HL-60/S4 treated with retinoic acid at 250 ng/mL for 4 days and 3 days (cell line): ENCODE results near the gene CHCHD3.

ENCODE experiments used
- in situ Hi-C: fragments of 300-500 bp; cut with MboI; formaldehyde crosslinking; loops from 2 replicates; pipeline ENCODE4 v1.7.0; 2022; ENCODE audit warnings: low sequenced_read_pairs

The CHCHD3 gene

DNA sequence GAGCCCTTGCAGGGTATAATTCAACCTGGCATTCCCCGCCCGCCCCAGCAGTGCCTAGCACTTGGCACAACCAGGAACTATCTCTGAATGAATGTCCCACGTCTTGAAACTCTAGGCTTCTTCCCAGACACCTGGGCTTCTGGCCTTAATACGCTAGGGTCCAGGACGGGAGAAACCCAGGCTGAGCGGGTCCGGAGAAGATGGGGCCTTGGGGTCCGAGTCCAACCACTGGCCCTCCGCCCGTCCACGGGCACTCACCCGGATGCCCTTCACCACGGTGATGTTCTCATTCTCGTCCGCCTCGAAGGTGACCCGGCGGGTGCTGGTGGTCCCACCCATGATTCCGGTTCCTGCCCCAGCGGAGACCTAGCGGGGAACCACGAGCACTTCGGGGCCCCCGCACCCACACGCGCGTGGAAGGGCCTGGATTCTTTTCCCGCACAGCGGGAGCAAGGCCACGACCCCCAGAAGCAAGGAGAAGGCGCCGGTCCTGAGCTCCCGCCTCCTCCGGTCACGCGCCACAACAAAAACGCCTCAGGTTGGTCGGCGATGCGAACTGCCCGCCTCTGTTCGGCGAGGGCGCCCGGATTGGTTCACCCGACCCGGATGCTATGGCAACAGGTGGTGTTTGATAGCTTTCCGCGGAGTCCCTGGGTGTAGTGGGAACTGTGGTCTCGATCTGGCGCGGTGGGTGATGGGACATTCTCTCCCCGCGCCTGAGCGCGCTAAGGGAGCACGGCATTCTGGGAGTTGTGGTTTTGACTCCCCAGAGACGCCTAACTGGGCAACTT, at the start of gene CHCHD3:
Gene CHCHD3, minus strand, starts transcription at position 492 of the 791 bp plus-strand sequence. Its CDS starts 153 bp downstream, at position 339.
- in situ Hi-C loops: no loop called here

DNA sequence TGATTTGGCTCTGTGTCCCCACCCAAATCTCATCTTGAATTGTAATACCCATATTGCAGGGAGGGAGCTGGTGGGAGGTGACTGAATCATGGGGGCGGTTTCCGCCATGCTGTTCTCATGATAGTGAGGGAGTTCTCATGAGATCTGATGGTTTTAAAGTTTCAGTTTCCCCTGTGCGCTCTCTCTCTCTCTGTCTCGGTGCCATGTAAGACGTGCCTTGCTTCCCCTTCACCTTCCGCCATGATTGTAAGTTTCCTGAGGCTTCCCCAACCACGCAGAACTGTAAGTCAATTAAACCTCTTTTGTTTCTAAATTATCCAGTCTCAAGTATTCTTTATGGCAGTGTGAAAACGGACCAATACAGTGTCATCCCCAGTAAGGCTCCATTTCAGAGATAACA, 48.3 kb upstream of the CHCHD3 start:
- in situ Hi-C loops: no loop called here

DNA sequence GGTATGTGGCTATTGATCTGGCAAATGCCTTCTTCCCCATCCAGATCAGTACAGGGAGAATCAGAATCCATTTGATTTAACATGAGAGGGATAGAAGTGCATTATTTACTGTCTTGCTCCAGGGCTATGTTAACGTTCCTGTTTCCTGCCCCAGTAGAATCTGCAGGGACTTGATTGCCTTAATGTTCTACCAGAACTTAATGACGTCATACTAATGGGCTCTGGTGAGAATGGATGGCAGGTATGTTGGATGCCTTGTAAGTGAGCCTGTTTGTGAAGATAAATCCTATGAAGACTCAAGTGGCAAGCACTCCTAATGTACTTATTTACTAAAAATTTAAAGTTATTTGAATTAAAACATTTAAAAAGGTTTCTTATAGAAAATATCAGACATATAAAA, 44.5 kb upstream of the CHCHD3 start:
- in situ Hi-C loops: no loop called here

DNA sequence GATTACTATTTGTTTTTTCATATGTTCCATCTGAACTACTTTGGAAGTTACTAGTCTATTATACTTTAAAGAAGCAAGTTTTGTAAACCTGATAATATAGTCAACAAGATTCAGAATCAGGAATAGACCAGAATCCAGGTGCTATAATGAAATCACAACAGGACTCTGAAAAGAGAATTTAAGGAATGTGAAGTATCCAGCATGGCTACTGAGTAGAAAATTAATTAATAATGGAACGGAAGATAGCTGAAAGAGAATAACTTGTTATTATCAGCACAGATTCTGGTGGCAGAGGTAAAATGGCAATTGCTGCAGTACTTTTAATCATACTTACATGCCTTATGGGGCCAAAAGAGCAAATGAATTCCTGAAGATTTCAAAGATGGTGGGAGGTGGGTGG, 43.1 kb upstream of the CHCHD3 start:
- in situ Hi-C loops: no loop called here

DNA sequence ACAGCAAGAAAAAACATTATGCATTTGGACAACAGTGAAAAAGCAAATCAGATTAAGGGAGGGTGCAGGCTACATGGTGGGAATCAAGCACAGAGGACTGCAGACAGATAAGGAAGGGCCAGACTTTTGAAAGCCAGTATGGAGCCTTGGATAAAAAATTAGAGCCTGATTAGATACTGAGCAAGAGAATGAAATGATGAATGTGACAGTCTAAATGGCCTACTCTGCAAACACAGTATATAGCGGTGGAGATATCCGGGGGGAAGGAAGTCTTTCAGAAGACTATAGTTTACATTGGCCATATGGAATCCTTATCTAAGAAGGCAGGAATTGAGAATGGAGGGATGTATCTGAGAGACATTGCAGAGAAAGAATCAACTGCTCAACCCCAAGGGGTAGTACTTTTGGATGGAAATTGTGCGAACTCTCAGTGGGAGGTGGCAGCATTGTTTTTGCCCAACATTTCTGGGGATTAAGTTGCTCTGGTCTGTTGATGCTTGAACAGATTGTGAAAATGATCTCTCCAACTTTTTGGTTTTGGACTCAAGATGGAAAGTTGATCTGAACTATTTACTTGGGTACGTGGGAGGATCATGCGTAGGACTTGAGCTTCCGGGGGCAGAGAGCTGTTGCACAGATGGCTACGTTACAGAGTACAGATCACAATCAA, 39.4 kb upstream of the CHCHD3 start:
- in situ Hi-C loops: no loop called here

DNA sequence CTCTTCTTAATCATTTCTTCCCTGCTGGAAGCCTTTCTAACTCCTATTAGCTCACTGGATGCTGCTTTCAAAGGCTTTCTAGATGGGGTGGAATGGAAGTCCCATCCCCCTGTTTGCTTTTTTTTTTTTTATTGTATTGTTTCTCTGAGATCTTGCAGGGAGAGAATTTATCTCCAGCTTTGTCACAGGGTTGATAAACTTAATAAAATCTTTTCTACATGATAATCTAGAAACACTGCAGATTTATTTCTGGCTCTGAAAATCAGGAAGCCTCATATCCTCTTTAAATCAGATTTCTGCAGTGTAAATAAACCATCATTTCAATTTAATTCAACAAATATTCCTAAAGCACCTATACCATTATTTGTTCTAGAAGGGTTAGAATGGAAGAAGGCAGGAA, 37.2 kb upstream of the CHCHD3 start:
- in situ Hi-C loops: no loop called here

DNA sequence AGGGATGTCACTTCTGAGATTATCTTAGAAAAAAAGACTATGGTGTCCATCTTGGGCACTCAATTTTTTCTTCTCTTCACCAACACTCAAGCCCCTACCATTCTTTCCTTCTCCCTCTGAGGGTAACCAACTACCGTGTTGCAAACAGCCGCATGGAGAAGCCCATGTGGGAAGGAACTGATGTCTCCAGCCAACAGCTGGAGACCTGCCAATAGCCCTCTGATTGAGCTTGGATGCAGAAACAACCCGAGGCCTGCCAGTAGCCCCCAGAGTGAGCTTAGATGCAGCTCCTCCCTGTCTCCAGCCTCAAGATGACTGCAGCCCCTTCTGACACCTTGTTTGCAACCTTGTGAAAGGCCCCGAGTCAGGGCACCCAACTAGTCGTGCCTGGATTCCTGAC, 36.4 kb upstream of the CHCHD3 start:
- in situ Hi-C loops: no loop called here

DNA sequence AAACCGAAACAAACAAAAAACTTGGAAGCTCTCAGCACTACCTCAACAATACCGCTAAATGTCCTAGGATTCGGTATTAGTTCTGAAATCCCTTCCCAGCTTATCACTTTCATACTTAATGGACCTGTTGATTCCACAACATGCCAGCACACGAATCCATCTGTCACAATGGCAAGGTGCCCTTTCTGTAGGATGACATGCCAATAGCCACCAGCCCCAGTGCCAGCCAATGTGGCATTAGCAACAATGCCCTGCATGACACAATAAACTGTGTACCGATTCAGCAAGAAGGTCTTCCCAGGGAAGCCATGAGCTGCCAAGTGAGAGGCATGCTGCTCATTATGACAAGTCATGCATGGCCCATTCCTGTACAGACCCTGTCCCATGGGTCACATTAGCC, 35.6 kb upstream of the CHCHD3 start:
- in situ Hi-C loops: no loop called here

DNA sequence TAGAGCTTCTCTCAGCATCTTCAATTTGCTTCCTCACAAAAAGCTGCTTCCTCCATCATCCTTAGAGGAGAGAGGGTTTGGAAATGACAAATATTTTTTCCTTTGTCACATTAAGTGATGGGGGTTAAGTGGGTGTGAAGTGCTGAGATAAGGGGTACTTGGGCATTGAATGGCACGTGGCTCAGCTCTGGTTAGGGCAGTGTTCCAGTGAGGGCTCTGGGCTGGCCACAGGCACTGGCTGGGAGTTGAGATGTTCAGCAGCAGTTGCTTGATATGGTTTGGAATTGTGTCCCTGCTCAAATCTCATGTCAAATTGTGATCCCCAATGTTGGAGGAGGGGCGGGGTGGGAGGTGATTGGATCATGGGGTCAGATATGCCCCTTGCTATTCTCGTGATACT, 33.7 kb upstream of the CHCHD3 start:
- in situ Hi-C loops: no loop called here

DNA sequence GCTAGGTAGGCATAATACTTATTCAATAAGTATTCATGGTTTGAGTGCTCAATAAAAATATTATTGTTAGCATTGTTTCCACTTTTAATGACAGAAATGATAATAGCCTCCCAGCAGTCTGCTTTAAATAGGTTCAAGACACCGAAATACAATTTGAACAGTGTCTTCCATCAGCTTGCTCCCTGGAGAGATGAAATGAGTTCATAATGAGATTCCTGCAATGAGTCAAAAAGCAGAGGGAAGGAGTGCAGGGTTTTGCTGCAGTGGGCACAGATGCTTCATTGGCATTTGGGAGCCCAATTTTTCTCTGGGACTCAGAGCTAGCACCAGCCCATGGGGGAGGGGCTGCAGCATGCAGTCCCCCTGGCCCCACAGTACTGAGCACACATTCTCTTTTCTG, 32.6 kb upstream of the CHCHD3 start:
- in situ Hi-C loops: no loop called here

DNA sequence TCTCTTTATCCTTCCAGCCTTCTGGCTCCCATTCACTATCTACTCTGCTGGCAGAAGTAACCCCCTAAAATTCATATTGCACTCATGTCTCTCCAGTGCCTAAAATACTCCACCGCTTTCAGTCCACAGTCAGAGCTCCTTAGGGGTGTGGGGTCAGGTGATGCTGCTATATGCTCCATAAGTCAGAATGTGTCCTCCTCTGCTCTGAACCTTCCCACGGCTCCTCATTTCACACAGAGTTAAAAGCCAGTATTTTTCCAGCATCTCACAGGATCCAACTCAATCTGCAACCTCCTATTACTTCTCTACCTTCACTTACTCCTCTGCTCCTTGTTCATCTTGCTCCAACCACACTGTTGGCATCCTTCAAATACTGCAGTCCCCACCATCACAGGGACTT, 31.1 kb upstream of the CHCHD3 start:
- in situ Hi-C loops: no loop called here

DNA sequence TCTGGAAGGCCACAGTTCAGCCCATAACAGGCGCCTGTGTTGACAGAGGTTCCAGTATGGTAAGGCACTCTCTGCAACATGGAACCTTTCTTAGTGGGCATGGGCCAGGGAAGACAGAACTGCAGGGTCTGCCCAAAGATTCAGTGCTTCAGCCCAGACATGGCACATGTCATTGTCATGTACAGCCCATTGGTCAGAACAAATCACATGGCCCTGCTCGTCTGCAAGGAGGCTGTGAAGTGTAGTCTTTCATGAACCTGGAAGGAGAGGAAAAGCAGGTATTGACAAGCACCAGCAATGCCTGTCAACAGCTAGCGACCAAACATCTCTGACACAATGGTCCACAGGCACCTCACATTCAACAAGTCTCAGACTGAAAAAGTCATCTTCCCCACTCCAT, 30.4 kb upstream of the CHCHD3 start:
- in situ Hi-C loops: no loop called here

DNA sequence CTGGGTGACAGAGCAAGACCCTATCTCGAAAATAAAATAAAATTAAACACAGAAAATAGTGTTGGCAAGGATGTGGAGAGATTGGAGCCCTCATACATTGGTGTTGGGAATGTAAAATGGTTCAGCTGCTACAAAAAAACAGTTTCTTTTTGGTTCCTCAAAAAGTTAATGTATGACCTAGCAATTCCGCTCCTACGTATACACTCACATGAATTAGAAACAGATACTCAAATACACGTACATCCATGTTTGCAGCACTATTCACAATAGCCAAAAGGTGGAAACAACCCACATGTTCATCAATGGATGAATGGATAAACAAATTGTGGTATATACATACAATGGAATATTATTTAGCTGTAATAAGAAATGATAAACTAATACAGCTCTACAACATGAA, 28.4 kb upstream of the CHCHD3 start:
- in situ Hi-C loops: no loop called here

DNA sequence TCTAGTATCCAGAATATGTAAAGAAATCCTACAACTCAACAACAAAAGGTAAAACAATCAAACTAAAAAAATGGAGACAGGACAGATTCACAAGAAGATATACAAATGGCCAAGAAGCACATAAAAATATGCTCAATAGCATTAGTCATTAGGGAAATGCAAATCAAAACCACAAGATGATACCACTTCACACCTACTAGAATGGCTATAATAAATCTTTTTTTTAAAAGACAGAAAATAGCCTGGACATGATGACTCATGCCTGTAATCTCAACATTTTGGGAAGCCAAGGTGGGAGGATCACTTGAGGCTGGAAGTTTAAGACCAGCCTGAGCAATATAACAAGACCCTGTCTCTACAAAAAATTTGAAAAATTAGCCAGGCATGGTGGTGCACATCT, 27.9 kb upstream of the CHCHD3 start:
- in situ Hi-C loops: no loop called here

DNA sequence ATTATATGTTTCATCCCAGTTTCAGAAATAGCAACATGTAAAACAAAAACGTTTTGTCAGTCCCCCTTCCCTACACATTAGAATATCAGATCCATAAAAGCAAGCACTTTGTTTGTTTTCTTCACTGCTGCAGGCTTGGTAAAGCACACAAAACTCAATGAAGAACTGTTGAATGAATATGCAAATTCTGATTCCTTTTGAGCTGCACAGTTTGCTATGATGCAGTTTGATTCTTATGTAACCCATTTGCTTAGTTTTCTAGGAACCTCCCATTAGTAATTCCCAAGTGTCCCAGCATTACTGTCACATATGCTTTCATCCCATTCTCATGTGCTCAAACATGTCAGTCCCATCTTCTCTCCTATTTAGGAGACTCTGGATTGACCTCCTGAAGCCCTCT, 26.1 kb upstream of the CHCHD3 start:
- in situ Hi-C loops: no loop called here

DNA sequence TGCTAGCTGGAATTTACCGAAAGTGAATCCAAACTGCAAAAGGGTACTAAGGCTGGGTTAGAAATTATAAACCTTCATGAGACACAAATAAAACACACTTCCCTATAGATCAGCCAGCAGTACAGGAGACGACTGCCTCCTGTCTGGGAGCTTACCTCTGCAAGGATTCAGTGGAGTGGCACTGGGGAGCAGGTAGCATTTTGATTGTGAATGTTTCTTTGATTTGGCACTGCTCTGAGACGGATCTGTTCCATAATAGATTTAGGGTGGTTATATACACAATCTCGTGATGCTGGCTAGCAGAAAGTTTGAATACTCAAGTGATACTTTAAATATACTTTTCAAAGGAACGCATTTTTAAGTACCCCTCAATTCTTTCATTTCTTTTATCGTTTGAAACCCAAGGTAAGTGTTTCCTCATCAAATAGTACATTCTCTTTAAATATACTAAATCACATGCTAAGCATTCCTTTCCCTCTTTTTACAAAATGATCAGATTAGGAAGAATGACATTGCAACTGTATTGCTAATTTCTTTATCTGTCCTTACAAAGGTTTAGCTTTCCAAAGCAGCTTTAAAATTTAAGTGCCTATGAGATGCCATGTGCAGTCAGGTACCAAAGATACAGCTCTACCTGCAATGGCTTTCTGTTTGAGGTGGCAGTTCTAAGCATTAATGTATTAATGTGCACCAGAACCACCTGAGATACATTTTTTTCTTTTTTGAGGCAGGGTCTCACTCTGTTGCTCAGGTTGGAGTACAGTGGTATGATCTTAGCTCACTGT, 20.6 kb upstream of the CHCHD3 start:
- in situ Hi-C loops: no loop called here

DNA sequence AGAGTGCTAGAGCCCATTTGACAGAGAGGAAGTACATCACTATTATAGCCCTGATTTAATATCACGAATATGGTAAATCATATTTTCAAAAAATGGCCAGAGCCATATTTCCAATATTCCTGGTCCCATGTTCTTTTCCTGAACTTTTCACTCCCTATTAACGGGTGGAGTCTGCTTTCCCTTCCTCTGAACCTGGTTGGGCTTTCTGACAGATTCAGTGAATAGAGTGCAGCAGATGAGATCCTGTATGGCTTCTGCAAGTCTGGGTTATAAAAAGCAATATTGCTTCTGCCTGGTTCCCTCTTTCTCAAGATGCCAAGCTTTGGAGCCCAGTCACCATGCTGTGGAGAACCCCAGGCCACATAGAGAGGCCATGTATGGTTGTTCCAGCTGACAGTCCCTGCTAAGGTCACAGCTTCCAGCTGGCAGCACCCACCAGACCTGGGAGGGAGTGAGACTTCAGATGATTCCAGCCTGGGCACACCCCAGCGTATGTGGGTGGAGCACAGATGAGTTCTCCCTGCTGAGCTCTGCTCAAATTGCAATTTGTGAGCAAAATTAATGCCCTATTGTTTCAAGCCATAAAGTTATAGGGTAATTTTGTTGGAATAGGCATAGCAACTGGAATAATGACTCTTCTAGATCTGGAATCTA, 17.9 kb upstream of the CHCHD3 start:
- in situ Hi-C loops: no loop called here

DNA sequence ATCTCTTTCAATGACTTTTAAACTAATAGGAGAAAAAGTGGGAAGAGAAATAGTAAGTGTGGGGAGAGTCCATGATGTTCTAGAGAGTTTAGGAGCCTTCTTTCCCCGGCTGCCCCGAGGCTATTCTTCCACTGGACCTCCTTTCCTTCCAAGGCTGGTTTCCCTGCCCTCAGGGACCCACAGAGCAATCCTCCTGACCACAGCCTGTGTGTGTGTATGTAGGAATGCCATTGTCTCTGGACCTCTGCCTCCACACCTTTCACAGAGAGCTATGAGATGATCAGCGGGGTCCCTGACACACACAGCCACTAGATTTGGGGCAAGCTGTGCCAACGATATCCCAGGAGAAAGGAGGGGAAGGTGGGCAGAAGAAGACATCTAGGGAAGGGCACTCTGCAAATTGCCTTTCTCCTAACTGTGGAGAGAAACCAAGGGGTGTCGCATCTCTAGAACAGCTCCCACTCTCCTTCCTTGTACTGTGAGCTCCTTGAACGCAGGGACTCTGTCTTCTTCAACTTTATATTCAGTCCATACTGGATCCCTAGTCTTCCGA, 13.3 kb upstream of the CHCHD3 start:
- in situ Hi-C loops: no loop called here

DNA sequence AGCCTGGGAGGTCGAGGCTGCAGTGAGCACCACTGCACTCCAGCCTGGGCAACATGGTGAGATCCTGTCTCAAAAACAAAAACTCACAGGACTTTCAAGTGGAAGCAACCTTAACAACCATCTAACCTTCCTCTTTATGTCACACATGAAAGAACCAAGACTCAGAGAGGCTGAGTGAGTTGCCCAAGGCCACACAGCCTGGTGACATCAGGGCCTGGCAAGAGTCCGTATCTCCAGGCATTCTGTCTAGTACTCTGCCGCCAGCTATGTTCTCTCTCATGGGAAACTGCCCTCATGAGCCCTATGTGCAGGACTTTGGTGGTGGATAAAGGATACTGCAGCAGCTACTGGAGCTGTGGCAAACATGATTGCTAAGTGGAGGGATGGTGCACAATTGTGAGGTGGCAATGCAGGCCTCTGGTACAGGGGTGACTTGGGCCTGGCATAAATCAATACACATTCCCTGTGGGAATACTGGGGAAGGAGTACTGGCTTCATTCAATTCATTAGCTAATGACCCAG, 10.1 kb upstream of the CHCHD3 start:
- in situ Hi-C loops: no loop called here

DNA sequence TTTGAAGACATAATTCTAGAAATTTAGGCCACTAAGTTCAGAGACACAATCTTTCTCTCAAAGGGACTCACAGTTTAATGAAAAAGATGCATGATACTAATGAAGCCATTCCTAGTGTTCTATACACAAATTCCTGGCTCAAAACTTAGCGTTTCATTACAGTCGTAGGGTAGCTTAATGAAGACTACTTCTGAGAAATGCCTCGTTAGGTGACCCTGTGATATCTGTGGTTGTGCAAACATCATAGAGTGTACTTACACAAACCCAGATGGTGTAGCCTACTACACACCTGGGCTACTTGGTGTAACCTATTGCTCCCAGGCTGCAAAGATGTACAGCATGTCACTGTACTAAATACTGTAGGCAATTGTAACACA, 488 bp upstream of the CHCHD3 start:
- in situ Hi-C loops: no loop called here

DNA sequence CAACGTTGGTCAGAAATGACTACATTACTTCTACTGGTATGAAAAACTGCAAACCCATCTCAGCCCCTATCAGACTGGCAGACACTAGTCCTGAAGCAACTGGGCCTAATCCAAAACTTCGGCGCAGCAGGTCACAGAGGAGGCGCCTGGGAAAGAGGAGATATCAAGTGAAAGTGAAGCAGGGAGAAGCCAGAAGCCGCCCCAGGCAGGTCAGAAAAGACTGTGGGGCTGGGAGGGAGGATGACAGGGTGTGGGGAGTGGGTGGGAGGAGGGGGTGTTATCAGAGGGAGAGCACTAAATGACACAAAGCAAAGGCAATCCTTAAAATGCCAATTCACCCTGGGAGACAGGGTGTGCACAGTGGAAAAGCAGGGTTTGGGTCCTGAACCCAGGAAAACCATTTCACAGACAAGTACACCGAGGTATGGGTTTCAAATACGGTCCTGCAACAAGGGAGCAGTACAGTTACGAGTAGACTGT, 731 bp downstream of the CHCHD3 start:
- in situ Hi-C loops: no loop called here
